GM12892 (cell line): ENCODE results near the gene GTF3C1.

Source experiments
- POLR2A ChIP-seq: IDR thresholded peaks from 2 replicates; pipeline ENCODE4 v1.6.1; 2011; ENCODE audit warnings: low read depth, low read length, control low read depth
- POLR2AphosphoS5 ChIP-seq: IDR thresholded peaks from 2 replicates; pipeline ENCODE4 v1.6.1; 2011; ENCODE audit warnings: low read depth, low read length, control low read depth

DNA sequence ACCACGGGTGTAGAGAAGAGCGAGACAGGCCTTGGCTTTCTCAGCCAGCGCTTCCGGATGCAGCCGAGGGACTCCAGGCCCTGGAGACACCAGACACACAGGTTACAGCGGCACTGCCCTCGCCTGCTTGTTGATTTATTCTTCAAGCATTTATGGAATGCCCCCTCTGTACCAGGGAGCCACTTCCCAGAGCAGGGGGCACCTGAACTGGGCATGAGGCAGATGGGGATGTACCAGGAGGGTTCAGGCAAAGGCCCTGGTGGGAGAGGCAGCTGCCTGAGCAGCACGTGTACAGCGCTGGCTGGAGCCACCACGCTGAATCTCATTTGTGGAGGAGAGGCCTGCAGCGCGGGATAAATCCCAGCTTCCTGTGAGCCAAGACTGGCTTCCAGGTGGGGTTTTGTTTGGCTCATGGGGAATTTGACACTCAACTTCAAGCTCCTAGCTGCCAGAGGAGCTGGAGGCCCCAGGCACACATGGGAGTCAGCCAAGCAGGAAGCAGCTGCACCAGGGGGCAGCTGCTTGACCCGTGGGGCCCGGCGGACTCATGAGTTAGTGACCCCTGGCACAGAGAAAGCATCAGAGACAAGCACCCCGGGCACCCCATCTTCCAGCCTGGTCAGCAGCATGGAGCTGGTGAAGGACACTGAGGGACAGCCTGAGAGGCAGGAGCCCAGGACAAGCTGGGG lies 88.1 kb downstream of the GTF3C1 start:
- TF ChIP-seq POLR2AphosphoS5 (no peak), POLR2A (no peak)
